MM.1S (cell line): ENCODE results near the gene PAEP.

Source experiments
- DNase-seq: peaks from one replicate; pipeline ENCODE4 v3.0.0-alpha.2; 2015
- H2AFZ ChIP-seq: fragments of 300-600 bp; sonication (generic); 2 replicates; pipeline ENCODE4 v1.6.0; 2016; ENCODE audit warnings: antibody characterized with exemption, low read length
- H3F3A ChIP-seq: fragments of 300-600 bp; sonication (generic); 2 replicates; pipeline ENCODE4 v1.6.1; 2016; ENCODE audit warnings: mild to moderate bottlenecking, antibody characterized with exemption, low read length, moderate library complexity, mixed read lengths; ENCODE audit not compliant: insufficient read depth
- H3K27ac ChIP-seq: fragments of 300-600 bp; sonication (generic); 2 replicates; pipeline ENCODE4 v1.5.1; 2016; ENCODE audit warnings: mild to moderate bottlenecking, low read length
- H3K27me3 ChIP-seq: fragments of 300-600 bp; sonication (generic); replicated peaks from 2 replicates; pipeline ENCODE4 v1.6.0; 2016; ENCODE audit warnings: low read length; ENCODE audit not compliant: insufficient read depth
- H3K36me3 ChIP-seq: fragments of 300-600 bp; sonication (generic); replicated peaks from 2 replicates; pipeline ENCODE4 v1.6.1; 2016; ENCODE audit warnings: mild to moderate bottlenecking, low read length, mixed read lengths; ENCODE audit not compliant: insufficient read depth
- H3K4me1 ChIP-seq: fragments of 300-600 bp; sonication (generic); 2 replicates; pipeline ENCODE4 v1.6.1; 2016; ENCODE audit warnings: low read length, mixed read lengths
- H3K4me2 ChIP-seq: fragments of 300-600 bp; sonication (generic); 2 replicates; pipeline ENCODE4 v1.6.0; 2016; ENCODE audit warnings: low read depth, low read length
- H3K4me3 ChIP-seq: fragments of 300-600 bp; sonication (generic); 2 replicates; pipeline ENCODE4 v1.5.1; 2016; ENCODE audit warnings: low read length, mixed read lengths
- H3K79me2 ChIP-seq: fragments of 300-600 bp; sonication (generic); 2 replicates; pipeline ENCODE4 v1.6.1; 2016; ENCODE audit warnings: mixed run types, low read length, mixed read lengths
- H3K9ac ChIP-seq: fragments of 300-600 bp; sonication (generic); 2 replicates; pipeline ENCODE4 v1.6.1; 2016; ENCODE audit warnings: low read length, mixed read lengths
- H3K9me2 ChIP-seq: fragments of 300-600 bp; sonication (generic); replicated peaks from 2 replicates; pipeline ENCODE4 v1.6.1; 2016; ENCODE audit warnings: mild to moderate bottlenecking, low read length, mixed read lengths; ENCODE audit not compliant: insufficient read depth
- H3K9me3 ChIP-seq: fragments of 300-600 bp; sonication (generic); replicated peaks from 2 replicates; pipeline ENCODE4 v1.6.1; 2016; ENCODE audit warnings: mild to moderate bottlenecking, low read length, mixed read lengths; ENCODE audit not compliant: insufficient read depth
- H4K20me1 ChIP-seq: fragments of 300-600 bp; sonication (generic); 2 replicates; pipeline ENCODE4 v1.6.1; 2016; ENCODE audit warnings: mild to moderate bottlenecking, low read length, moderate library complexity, mixed read lengths; ENCODE audit not compliant: insufficient read depth
- EZH2 ChIP-seq: fragments of 300-600 bp; sonication (generic); optimal IDR thresholded peaks from 2 replicates; pipeline ENCODE3; 2017; ENCODE audit warnings: low read depth, mild to moderate bottlenecking, antibody characterized with exemption, low read length, mixed read lengths
- EZH2phosphoT487 ChIP-seq: fragments of 300-600 bp; sonication (generic); IDR thresholded peaks from 2 replicates; pipeline ENCODE4 v1.6.1; 2018; ENCODE audit warnings: antibody characterized with exemption, low read length
- TF ChIP-seq, protein P1 (sequence below): fragments of 300-600 bp; sonication (generic); IDR thresholded peaks from 2 replicates; pipeline ENCODE4 v1.5.1; 2016; ENCODE audit warnings: antibody characterized with exemption, low read length, mixed read lengths

The PAEP gene

DNA sequence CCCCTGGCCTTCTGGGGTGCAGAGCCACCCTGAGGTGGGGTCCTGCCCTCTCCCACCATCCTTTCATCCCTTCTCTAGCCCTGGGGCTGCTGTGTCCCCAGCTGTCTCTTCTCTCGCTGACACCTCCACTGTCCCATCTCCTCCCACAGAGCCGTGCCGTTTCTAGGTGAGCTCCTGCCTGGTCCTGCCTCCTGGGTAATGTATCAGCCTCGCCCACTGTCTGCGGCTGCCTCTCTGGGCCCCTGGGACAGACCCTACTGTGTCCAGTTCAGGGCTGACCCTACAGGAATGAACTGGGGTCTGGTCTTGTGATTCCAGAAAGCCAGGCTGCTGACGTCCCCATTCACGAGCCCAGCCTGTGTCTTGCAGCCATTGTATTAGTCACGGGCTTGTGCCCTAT is 4.1 kb downstream of the PAEP start:
- H2AFZ ChIP-seq, result no peak overlapping the region
- peaks cover 13% of the 10 kb centered on the region; the same call in 1 of the 2 replicates for H3K4me1 ChIP-seq
- no peaks in the 10 kb centered on the region for H3K79me2 ChIP-seq
- TF ChIP-seq, protein P1, sequence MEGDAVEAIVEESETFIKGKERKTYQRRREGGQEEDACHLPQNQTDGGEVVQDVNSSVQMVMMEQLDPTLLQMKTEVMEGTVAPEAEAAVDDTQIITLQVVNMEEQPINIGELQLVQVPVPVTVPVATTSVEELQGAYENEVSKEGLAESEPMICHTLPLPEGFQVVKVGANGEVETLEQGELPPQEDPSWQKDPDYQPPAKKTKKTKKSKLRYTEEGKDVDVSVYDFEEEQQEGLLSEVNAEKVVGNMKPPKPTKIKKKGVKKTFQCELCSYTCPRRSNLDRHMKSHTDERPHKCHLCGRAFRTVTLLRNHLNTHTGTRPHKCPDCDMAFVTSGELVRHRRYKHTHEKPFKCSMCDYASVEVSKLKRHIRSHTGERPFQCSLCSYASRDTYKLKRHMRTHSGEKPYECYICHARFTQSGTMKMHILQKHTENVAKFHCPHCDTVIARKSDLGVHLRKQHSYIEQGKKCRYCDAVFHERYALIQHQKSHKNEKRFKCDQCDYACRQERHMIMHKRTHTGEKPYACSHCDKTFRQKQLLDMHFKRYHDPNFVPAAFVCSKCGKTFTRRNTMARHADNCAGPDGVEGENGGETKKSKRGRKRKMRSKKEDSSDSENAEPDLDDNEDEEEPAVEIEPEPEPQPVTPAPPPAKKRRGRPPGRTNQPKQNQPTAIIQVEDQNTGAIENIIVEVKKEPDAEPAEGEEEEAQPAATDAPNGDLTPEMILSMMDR, result no peak
- no peak for TF ChIP-seq EZH2
- TF ChIP-seq EZH2phosphoT487, result no peak
- no peaks in the 10 kb centered on the region for H3F3A ChIP-seq
- peaks cover 4% of the 10 kb centered on the region; the same call in 1 of the 2 replicates for H3K27me3 ChIP-seq
- no peaks in the 10 kb centered on the region for H4K20me1 ChIP-seq
- H3K27ac ChIP-seq, result no peak overlapping the region
- DNase-seq, result no peak
- no peak overlapping the region for H3K4me3 ChIP-seq
- H3K9ac ChIP-seq, result no peak overlapping the region
- H3K36me3 ChIP-seq, result no peaks in the 10 kb centered on the region
- no peaks in the 10 kb centered on the region for H3K9me2 ChIP-seq
- H3K9me3 ChIP-seq, result no peaks in the 10 kb centered on the region
- H3K4me2 ChIP-seq, result no peak overlapping the region

DNA sequence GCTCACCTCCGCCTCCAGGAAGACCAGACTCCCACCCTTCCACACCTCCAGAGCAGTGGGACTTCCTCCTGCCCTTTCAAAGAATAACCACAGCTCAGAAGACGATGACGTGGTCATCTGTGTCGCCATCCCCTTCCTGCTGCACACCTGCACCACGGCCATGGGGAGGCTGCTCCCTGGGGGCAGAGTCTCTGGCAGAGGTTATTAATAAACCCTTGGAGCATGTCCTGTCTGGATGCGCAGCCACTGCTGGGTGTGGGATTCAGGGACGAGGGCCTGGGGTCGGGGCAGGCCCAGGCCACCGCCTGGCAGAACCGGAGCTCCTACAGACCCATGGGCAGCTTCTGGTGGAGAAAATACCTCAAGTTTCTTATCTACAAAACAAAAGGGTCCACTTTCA is 5.0 kb downstream of the PAEP start:
- Histone ChIP-seq H3K27ac (no peak overlapping the region), H3K9me2 (no peaks in the 10 kb centered on the region), H3K27me3 (no peaks in the 10 kb centered on the region), H3K4me2 (peak overlapping the region; percentile 57; the same call in 1 of the 2 replicates), H3K9ac (no peak overlapping the region; the same call in 1 of the 2 replicates), H3K79me2 (no peaks in the 10 kb centered on the region), H3K4me1 (peaks cover 13% of the 10 kb centered on the region; the same call in 1 of the 2 replicates), H3F3A (no peaks in the 10 kb centered on the region), H3K4me3 (no peak overlapping the region), H3K36me3 (no peaks in the 10 kb centered on the region), H2AFZ (peak overlapping the region; percentile 58), H4K20me1 (no peaks in the 10 kb centered on the region), H3K9me3 (no peaks in the 10 kb centered on the region)
- DNase-seq, result peak; percentile 39
- no peak for TF ChIP-seq EZH2phosphoT487
- no peak for TF ChIP-seq EZH2
- TF ChIP-seq, protein P1, result no peak

DNA sequence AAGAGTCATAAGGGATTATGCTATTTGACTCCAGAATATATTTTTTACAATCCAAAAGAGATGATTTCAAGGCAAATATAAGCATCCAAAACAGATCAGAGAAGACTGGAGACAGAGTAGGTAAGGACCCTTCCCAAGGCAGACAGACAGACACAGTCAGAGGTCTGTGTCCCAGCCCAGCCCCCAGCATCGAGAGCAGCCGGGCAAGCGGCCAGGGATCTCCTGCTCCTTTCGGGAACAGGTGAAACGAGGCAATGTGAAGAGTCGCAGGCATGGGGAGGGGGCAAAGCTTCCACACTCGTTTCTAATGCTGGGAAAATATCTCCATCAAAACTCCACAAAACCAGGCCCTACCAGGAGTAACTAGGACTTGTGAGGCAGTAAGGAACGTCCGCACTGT is 5.8 kb downstream of the PAEP start:
- no peak for DNase-seq
- Histone ChIP-seq H3K4me1 (peaks cover 13% of the 10 kb centered on the region; the same call in 1 of the 2 replicates), H3K27ac (no peak overlapping the region), H3K27me3 (no peaks in the 10 kb centered on the region), H3K9ac (no peak overlapping the region), H4K20me1 (no peaks in the 10 kb centered on the region), H3K9me2 (no peaks in the 10 kb centered on the region), H3K4me2 (no peak overlapping the region), H3K79me2 (no peaks in the 10 kb centered on the region), H3K36me3 (no peaks in the 10 kb centered on the region), H3F3A (no peaks in the 10 kb centered on the region), H2AFZ (no peak overlapping the region), H3K4me3 (no peak overlapping the region), H3K9me3 (no peaks in the 10 kb centered on the region)
- TF ChIP-seq, protein P1, result no peak
- TF ChIP-seq EZH2phosphoT487 (no peak), EZH2 (no peak)
